Mesenchymal stem cell (in vitro differentiated cells and primary cell): ENCODE results near the gene CFDP1.

Experiments used
- DNase-seq: peaks from one replicate; pipeline ENCODE4 v3.0.0-alpha.2; 2013
- H2AFZ ChIP-seq: one replicate; pipeline ENCODE4 v1.6.1; 2013; ENCODE audit warnings: low read depth, mild to moderate bottlenecking, control low read depth, inconsistent platforms, low read length, moderate library complexity
- H2AK5ac ChIP-seq: 2 replicates; pipeline ENCODE4 v1.6.1; 2013; ENCODE audit warnings: low read length, moderate library complexity, mild to moderate bottlenecking, inconsistent platforms; ENCODE audit not compliant: severe bottlenecking
- H2BK120ac ChIP-seq: one replicate; pipeline ENCODE4 v1.6.1; 2013; ENCODE audit warnings: low read depth, mild to moderate bottlenecking, inconsistent platforms, low read length, moderate library complexity
- H2BK12ac ChIP-seq, 2 experiments: one replicate each; pipeline ENCODE4 v1.6.1; 2013; ENCODE audit warnings: inconsistent platforms in 2 of 2, low read length in 2 of 2, mild to moderate bottlenecking in 2 of 2, moderate library complexity in 2 of 2, control low read depth in 1 of 2
- H2BK15ac ChIP-seq: one replicate; pipeline ENCODE4 v1.6.1; 2013; ENCODE audit warnings: mild to moderate bottlenecking, low read depth, inconsistent platforms; ENCODE audit not compliant: poor library complexity, severe bottlenecking
- H2BK5ac ChIP-seq: 2 replicates; pipeline ENCODE4 v1.6.1; 2013; ENCODE audit warnings: low read depth, mild to moderate bottlenecking, low read length, control low read depth, inconsistent platforms; ENCODE audit not compliant: poor library complexity, severe bottlenecking
- H3K14ac ChIP-seq, 2 experiments: one replicate each; pipeline ENCODE4 v1.6.1; 2013; ENCODE audit warnings: inconsistent platforms in 2 of 2, low read length in 2 of 2, control low read depth in 1 of 2, mild to moderate bottlenecking in 1 of 2, moderate library complexity in 1 of 2
- H3K18ac ChIP-seq, 2 experiments: one replicate each; pipeline ENCODE4 v1.6.1; 2013; ENCODE audit warnings: inconsistent platforms in 2 of 2, low read length in 2 of 2, control low read depth in 1 of 2, low read depth in 1 of 2, mild to moderate bottlenecking in 1 of 2
- H3K23ac ChIP-seq, 2 experiments: one replicate each; pipeline ENCODE4 v1.6.1; 2013; ENCODE audit warnings: inconsistent platforms in 2 of 2, low read length in 2 of 2, mild to moderate bottlenecking in 2 of 2, moderate library complexity in 2 of 2, control low read depth in 1 of 2
- H3K27ac ChIP-seq: 2 replicates; pipeline ENCODE4 v1.5.1; 2013; ENCODE audit warnings: mild to moderate bottlenecking, moderate library complexity, low read length, control low read depth, inconsistent platforms; ENCODE audit not compliant: poor library complexity, severe bottlenecking
- H3K27me3 ChIP-seq, 2 experiments: 2 replicates each; pipeline versions ENCODE4 v1.6.1 to v1.7.0; 2013; ENCODE audit warnings: low read length in 2 of 2, mild to moderate bottlenecking in 2 of 2, moderate library complexity in 2 of 2, control low read depth in 1 of 2, inconsistent platforms in 1 of 2; ENCODE audit not compliant: control insufficient read depth in 1 of 2, insufficient read depth in 1 of 2
- H3K36me3 ChIP-seq, 2 experiments: 2 replicates each; pipeline versions ENCODE4 v1.6.1 to v1.7.0; 2013; ENCODE audit warnings: low read length in 2 of 2, control low read depth in 1 of 2, inconsistent platforms in 1 of 2, low read depth in 1 of 2, mild to moderate bottlenecking in 1 of 2; ENCODE audit not compliant: insufficient read depth in 2 of 2, control insufficient read depth in 1 of 2
- H3K4ac ChIP-seq, 2 experiments: one replicate each; pipeline ENCODE4 v1.6.1; 2013; ENCODE audit warnings: inconsistent platforms in 2 of 2, low read length in 2 of 2, mild to moderate bottlenecking in 2 of 2, moderate library complexity in 2 of 2, control low read depth in 1 of 2, low read depth in 1 of 2
- H3K4me1 ChIP-seq: 2 replicates; pipeline ENCODE4 v1.6.1; 2013; ENCODE audit warnings: low read depth, low read length, control low read depth; ENCODE audit not compliant: control insufficient read depth, insufficient read depth
- H3K4me2 ChIP-seq: 2 replicates; pipeline ENCODE4 v1.6.1; 2013; ENCODE audit warnings: low read length, mild to moderate bottlenecking, inconsistent platforms; ENCODE audit not compliant: poor library complexity, severe bottlenecking
- H3K4me3 ChIP-seq, 2 experiments: 2 replicates each; pipeline versions ENCODE4 v1.5.1 to v1.7.0; 2013; ENCODE audit warnings: low read length in 2 of 2, mild to moderate bottlenecking in 2 of 2, control low read depth in 1 of 2, low read depth in 1 of 2; ENCODE audit not compliant: insufficient read depth in 1 of 2
- H3K79me1 ChIP-seq: replicated peaks from 2 replicates; pipeline ENCODE4 v1.6.1; 2013; ENCODE audit warnings: mild to moderate bottlenecking, control low read depth, low read length, inconsistent platforms; ENCODE audit not compliant: poor library complexity, severe bottlenecking
- H3K9ac ChIP-seq: 2 replicates; pipeline ENCODE4 v1.7.0; 2013; ENCODE audit warnings: mild to moderate bottlenecking, low read length, moderate library complexity
- H3K9me3 ChIP-seq: 2 replicates; pipeline ENCODE4 v1.7.0; 2013; ENCODE audit warnings: mild to moderate bottlenecking, low read length; ENCODE audit not compliant: control insufficient read depth
- H4K8ac ChIP-seq: one replicate; pipeline ENCODE4 v1.6.1; 2013; ENCODE audit warnings: inconsistent platforms, mild to moderate bottlenecking, low read length, moderate library complexity
- H4K91ac ChIP-seq: one replicate; pipeline ENCODE4 v1.6.1; 2013; ENCODE audit warnings: mild to moderate bottlenecking, low read length, inconsistent platforms
- WGBS: methylation state at CpG from one replicate; pipeline ENCODE4 v1.1.7; 2013; ENCODE audit warnings: mixed read lengths; 5-methylcytosine and 5-hydroxymethylcytosine counted together

The CFDP1 gene

DNA sequence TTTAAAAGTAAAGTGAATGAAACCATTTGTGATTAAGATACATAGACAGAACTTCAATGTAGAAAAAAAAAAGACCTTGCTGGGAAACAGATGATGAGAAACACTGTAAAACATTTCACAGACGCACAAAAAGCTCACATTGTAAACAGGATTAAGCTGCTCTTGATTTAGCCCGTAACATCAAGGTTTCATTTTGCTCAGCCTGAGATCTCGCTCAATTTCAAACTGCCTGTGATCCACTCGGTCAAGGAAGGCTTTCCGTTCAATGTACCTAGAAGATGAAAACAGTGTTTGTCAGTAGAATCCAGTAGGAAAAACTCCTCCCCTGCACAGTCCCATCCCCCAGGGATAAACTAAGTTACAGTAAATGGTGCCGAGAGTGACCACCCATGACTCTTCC is 139.5 kb downstream of the CFDP1 start:
- WGBS, result 96% methylated on average over 3 of the region's 6 CpGs
- no peak overlapping the region for H2BK5ac ChIP-seq
- no peak overlapping the region for H3K18ac ChIP-seq
- no peak overlapping the region for H3K27ac ChIP-seq
- H3K4me1 ChIP-seq, result peaks cover 8% of the 10 kb centered on the region
- H2BK120ac ChIP-seq, result no peak overlapping the region
- peaks cover 17% of the 10 kb centered on the region for H3K79me1 ChIP-seq
- no peak overlapping the region for H3K4me2 ChIP-seq
- no peak overlapping the region for H3K4me3 ChIP-seq
- no peak overlapping the region for H4K8ac ChIP-seq
- no peak overlapping the region for H3K4ac ChIP-seq
- no peak overlapping the region for H3K14ac ChIP-seq
- no peak overlapping the region for H3K9ac ChIP-seq
- peaks cover 46 to 82% of the 10 kb centered on the region in 2 experiments for H3K36me3 ChIP-seq
- no peaks in the 10 kb centered on the region for H3K27me3 ChIP-seq
- no peak overlapping the region for H2AFZ ChIP-seq
- DNase-seq, result peak; percentile 38
- no peak overlapping the region for H4K91ac ChIP-seq
- no peak overlapping the region for H2BK12ac ChIP-seq
- no peak overlapping the region for H3K23ac ChIP-seq
- no peak overlapping the region for H2AK5ac ChIP-seq
- H3K9me3 ChIP-seq, result no peaks in the 10 kb centered on the region
- no peak overlapping the region for H2BK15ac ChIP-seq

DNA sequence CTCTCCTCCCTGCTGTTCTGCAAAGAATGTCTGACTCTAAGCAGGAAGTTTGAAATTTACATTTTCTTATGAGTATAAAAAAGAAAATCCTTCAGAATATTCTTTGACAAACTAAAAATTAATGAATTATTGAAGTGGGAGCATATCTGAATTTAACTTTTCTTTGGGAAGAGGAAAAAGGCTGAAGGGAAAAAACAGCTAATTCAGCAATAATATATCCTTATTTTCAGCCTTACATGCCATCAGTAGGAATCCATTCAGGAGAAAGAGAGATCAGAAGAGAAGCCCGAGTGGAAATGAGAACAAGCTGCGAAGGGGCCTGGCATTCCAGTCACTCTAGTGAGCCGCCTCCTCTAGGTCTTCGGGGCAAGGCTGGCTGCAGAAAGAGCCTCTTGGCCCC is 140.1 kb downstream of the CFDP1 start:
- Histone ChIP-seq H3K4ac (no peak overlapping the region), H2AFZ (no peak overlapping the region), H3K27me3 (no peaks in the 10 kb centered on the region), H3K14ac (no peak overlapping the region), H2BK15ac (no peak overlapping the region), H3K9me3 (no peaks in the 10 kb centered on the region), H4K91ac (no peak overlapping the region), H2AK5ac (no peak overlapping the region), H2BK120ac (no peak overlapping the region), H3K4me3 (no peak overlapping the region), H3K9ac (no peak overlapping the region), H3K79me1 (peaks cover 14% of the 10 kb centered on the region), H3K23ac (no peak overlapping the region), H3K27ac (no peak overlapping the region), H3K4me1 (peaks cover 9% of the 10 kb centered on the region), H2BK5ac (no peak overlapping the region), H3K36me3 (peaks cover 48 to 76% of the 10 kb centered on the region in 2 experiments), H3K18ac (peak overlapping the region in 1 of 2 experiments; percentile 14), H3K4me2 (no peak overlapping the region), H2BK12ac (no peak overlapping the region), H4K8ac (no peak overlapping the region)
- WGBS, result 92% methylated on average over 4 of the region's 4 CpGs
- no peak for DNase-seq

GRCh38 chr16:75292691-75293090 is 140.6 kb downstream of the CFDP1 start:
- no peak overlapping the region for H2BK12ac ChIP-seq
- H3K14ac ChIP-seq, result no peak overlapping the region
- no peak overlapping the region for H2BK15ac ChIP-seq
- no peak overlapping the region for H4K91ac ChIP-seq
- H3K4me1 ChIP-seq, result peaks cover 10% of the 10 kb centered on the region
- H3K4me3 ChIP-seq, result no peak overlapping the region
- no peak overlapping the region for H3K4me2 ChIP-seq
- peaks cover 51 to 73% of the 10 kb centered on the region in 2 experiments for H3K36me3 ChIP-seq
- DNase-seq, result no peak
- no peak overlapping the region for H2AFZ ChIP-seq
- H3K23ac ChIP-seq, result no peak overlapping the region
- no peak overlapping the region for H3K4ac ChIP-seq
- H3K9me3 ChIP-seq, result no peaks in the 10 kb centered on the region
- no peaks in the 10 kb centered on the region for H3K27me3 ChIP-seq
- 90% methylated on average over 3 of the region's 3 CpGs for WGBS
- H3K27ac ChIP-seq, result no peak overlapping the region
- H4K8ac ChIP-seq, result no peak overlapping the region
- no peak overlapping the region for H3K9ac ChIP-seq
- no peak overlapping the region for H3K18ac ChIP-seq
- peaks cover 15% of the 10 kb centered on the region for H3K79me1 ChIP-seq
- H2BK5ac ChIP-seq, result no peak overlapping the region
- no peak overlapping the region for H2BK120ac ChIP-seq
- H2AK5ac ChIP-seq, result no peak overlapping the region

DNA sequence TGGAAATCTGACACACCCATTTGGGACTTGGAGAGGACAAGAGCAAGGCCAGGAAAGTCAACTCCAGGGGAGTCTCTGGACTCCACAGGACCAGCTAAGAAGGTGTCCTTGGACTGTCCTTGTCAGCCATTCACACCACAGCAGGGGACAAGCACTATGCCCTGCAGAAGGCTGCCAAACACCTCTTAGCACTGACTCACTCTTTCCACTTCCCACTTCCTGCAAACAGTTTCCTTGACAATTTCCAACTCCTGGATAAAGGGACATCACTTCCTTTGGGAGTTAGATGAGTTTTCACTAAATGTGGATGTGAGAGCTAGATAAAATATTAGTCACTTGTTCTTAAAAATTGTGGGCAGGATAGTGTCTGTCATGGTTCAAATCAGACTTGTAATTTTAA is 144.1 kb downstream of the CFDP1 start:
- H2AFZ ChIP-seq, result no peak overlapping the region
- no peak overlapping the region for H2BK12ac ChIP-seq
- no peaks in the 10 kb centered on the region for H3K27me3 ChIP-seq
- no peak overlapping the region for H2BK5ac ChIP-seq
- H3K27ac ChIP-seq, result no peak overlapping the region
- no peak overlapping the region for H3K9ac ChIP-seq
- peaks cover 37 to 46% of the 10 kb centered on the region in 2 experiments for H3K36me3 ChIP-seq
- H2BK15ac ChIP-seq, result no peak overlapping the region
- peak; percentile 73 for DNase-seq
- no peak overlapping the region for H2BK120ac ChIP-seq
- H3K4me3 ChIP-seq, result no peak overlapping the region
- peak overlapping the region in 1 of 2 experiments; percentile 57 for H3K14ac ChIP-seq
- H3K4me1 ChIP-seq, result peaks cover 6% of the 10 kb centered on the region
- H3K18ac ChIP-seq, result no peak overlapping the region
- H4K8ac ChIP-seq, result no peak overlapping the region
- no peaks in the 10 kb centered on the region for H3K9me3 ChIP-seq
- H2AK5ac ChIP-seq, result no peak overlapping the region
- no peak overlapping the region for H4K91ac ChIP-seq
- peaks cover 6% of the 10 kb centered on the region for H3K79me1 ChIP-seq
- no peak overlapping the region for H3K4me2 ChIP-seq
- H3K23ac ChIP-seq, result no peak overlapping the region
- no peak overlapping the region for H3K4ac ChIP-seq
